Gastrocnemius medialis (tissue), 4 donors: Measurements from ENCODE around the gene SKIC8. TPM values are rescaled to one million over a fixed set of nuclear protein-coding genes. Genes with fewer than 3 reads are reported as not detected.

Experiments used
- ATAC-seq, 2 donors: fragments of 150-250 bp; one replicate each; pipeline ENCODE4 v1.9.1; 2016
- DNase-seq, 2 donors: peaks; one replicate each; pipeline ENCODE4 v3.0.0-alpha.2; 2019
- H3K27ac ChIP-seq, 4 donors: fragments of 200-600 bp; sonication (generic); 1 replicate in 1 of 4; 2 replicates in 3 of 4; pipeline ENCODE4 v1.5.1; 2016 to 2018; ENCODE audit warnings: mild to moderate bottlenecking in 2 of 4, moderate library complexity in 1 of 4
- H3K27me3 ChIP-seq, 3 donors: fragments of 200-600 bp; sonication (generic) in 2 of 3; 1 replicate in 1 of 3; 2 replicates in 2 of 3; pipeline versions ENCODE4 v1.5.1 to v1.6.0; 2016 to 2019; ENCODE audit warnings: mild to moderate bottlenecking in 1 of 3, moderate library complexity in 1 of 3
- H3K36me3 ChIP-seq, 2 donors: fragments of 200-600 bp; sonication (generic) in 1 of 2; one replicate each; pipeline ENCODE4 v1.5.1; 2017 to 2018
- H3K4me1 ChIP-seq, 2 donors: fragments of 200-600 bp; sonication (generic) in 1 of 2; one replicate each; pipeline ENCODE4 v1.5.1; 2016 to 2017; ENCODE audit warnings: mild to moderate bottlenecking in 2 of 2
- H3K4me3 ChIP-seq, 4 donors: fragments of 200-600 bp; sonication (generic) in 3 of 4; 1 replicate in 1 of 4; 2 replicates in 3 of 4; pipeline ENCODE4 v1.5.1; 2016 to 2019; ENCODE audit warnings: mild to moderate bottlenecking in 2 of 4
- H3K9me3 ChIP-seq, 3 donors: fragments of 200-600 bp; sonication (generic) in 2 of 3; 1 replicate in 1 of 3; 2 replicates in 2 of 3; pipeline ENCODE4 v1.5.1; 2016 to 2019
- POLR2A ChIP-seq, 2 donors: fragments of 450-650 bp; IDR thresholded peaks; one replicate each; pipeline ENCODE4 v1.6.1; 2017; ENCODE audit warnings: antibody characterized with exemption in 2 of 2, mild to moderate bottlenecking in 2 of 2, moderate library complexity in 2 of 2
- in situ Hi-C, 4 donors: fragments of 200-750 bp; cut with MboI; loops; one replicate each; pipeline versions ENCODE4 v1.15.0 to v1.8.0; 2017; ENCODE audit warnings: low sequenced_read_pairs in 4 of 4
- intact Hi-C: fragments of 100-400 bp; cut with DNase I; formaldehyde crosslinking; loops from one replicate; pipeline ENCODE4 v1.15.1; 2023; ENCODE audit warnings: low total_unique reads
- total RNA-seq, 4 donors: library from RNA; depleted of rRNA; stranded (reverse); fragments of >200 nt; gene quantifications; one replicate each; pipeline versions ENCODE4 v1.1.0 to v1.2.3, GENCODE V29; 2016
- TF ChIP-seq, protein P1 (sequence below), 5 experiments: fragments of 450-650 bp in 3 of 5; fragments of 200-600 bp in 2 of 5; sonication (generic) in 2 of 5; IDR thresholded peaks in 4 of 5; conservative IDR thresholded peaks in 1 of 5; 1 replicate in 4 of 5; 2 replicates in 1 of 5; pipeline ENCODE4 v1.5.1; 2016 to 2019; ENCODE audit warnings: antibody characterized with exemption in 5 of 5, mild to moderate bottlenecking in 3 of 5, moderate library complexity in 3 of 5

SKIC8 gene
- total RNA-seq, 4 donors from 2014 or later, result 36.9 to 48.6 (median 42.7) TPM

DNA sequence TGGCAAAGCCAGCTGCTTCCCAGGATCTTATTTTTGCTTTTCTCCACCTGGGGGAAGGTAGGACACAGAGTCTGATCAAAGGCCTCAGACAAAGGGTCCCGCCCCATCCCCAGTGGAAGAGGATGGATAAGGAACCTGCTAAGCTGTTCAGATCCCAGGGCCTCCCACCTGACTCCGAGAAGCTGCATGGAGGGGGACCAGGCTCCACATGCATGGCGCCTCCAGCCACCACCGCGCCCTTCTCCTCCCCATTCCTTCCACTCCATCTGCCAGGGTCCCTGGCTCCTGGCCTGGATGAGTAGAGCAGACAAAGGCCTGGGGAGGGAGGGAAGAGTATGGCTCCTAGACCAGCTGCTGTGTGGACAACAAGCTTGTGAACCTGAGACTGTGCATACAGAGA, 20.8 kb upstream of the SKIC8 start:
- Histone ChIP-seq H3K36me3 (no peaks in the 10 kb centered on the region), H3K4me3 (no peak overlapping the region), H3K9me3 (no peaks in the 10 kb centered on the region), H3K27me3 (no peaks in the 10 kb centered on the region), H3K4me1 (no peaks in the 10 kb centered on the region), H3K27ac (no peak overlapping the region)
- TF ChIP-seq, protein P1, sequence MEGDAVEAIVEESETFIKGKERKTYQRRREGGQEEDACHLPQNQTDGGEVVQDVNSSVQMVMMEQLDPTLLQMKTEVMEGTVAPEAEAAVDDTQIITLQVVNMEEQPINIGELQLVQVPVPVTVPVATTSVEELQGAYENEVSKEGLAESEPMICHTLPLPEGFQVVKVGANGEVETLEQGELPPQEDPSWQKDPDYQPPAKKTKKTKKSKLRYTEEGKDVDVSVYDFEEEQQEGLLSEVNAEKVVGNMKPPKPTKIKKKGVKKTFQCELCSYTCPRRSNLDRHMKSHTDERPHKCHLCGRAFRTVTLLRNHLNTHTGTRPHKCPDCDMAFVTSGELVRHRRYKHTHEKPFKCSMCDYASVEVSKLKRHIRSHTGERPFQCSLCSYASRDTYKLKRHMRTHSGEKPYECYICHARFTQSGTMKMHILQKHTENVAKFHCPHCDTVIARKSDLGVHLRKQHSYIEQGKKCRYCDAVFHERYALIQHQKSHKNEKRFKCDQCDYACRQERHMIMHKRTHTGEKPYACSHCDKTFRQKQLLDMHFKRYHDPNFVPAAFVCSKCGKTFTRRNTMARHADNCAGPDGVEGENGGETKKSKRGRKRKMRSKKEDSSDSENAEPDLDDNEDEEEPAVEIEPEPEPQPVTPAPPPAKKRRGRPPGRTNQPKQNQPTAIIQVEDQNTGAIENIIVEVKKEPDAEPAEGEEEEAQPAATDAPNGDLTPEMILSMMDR (IDR thresholded peaks at IDR 0.05 in 4 of 5, conservative IDR thresholded peaks at IDR 0.05 in 1 of 5), result no peak
- TF ChIP-seq POLR2A (IDR thresholded peaks at IDR 0.05), result no peak
- DNase-seq (no peak), ATAC-seq (no peak)
- in situ Hi-C loops, result no loop called here
- intact Hi-C loops, result no loop called here

- intact Hi-C loops, result no loop called here
- TF ChIP-seq, protein P1 (IDR thresholded peaks at IDR 0.05 in 4 of 5, conservative IDR thresholded peaks at IDR 0.05 in 1 of 5), result no peak
- TF ChIP-seq POLR2A (IDR thresholded peaks at IDR 0.05), result no peak
- Histone ChIP-seq H3K36me3 (no peaks in the 10 kb centered on the region), H3K27ac (no peak overlapping the region), H3K4me3 (no peak overlapping the region), H3K4me1 (no peaks in the 10 kb centered on the region), H3K9me3 (no peaks in the 10 kb centered on the region), H3K27me3 (no peaks in the 10 kb centered on the region)
- no peak for ATAC-seq
- in situ Hi-C loops, result no loop called here
- DNase-seq, result no peak
Measured at GRCh38 chr15:78319588-78319987, 20.2 kb upstream of the SKIC8 start.

DNA sequence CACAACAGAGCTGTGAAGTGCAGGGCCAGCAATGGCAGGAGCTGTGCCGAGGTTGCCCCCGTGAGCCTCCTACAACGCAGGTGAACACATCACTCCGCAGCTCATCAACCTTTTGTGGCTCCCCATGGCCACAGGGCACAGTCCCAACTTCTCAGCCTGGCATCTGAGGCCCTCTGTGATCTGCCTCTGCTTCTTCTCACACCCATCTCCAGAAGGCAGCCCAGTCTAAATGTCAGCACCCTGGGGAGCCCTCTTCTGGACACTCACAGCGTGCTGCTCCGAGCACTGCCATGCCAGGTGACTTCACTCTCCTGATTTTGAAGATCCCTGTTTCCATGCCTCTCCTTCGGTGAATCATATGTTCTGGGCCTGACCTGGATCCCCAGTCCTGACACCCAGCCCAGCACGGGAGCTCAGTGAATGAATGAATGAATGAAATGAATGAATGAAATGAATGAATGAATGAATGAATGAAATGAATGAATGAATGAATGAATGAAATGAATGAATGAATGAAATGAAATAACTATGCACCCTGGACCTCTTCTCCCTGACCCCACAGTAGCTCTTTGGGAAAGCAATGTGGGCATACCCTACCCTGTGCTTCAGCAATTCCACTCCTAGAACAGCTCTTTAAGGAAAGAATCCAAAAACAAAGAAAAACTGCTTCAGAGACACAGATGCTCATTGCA, 17.9 kb upstream of the SKIC8 start:
- Histone ChIP-seq H3K27me3 (no peaks in the 10 kb centered on the region), H3K4me1 (no peaks in the 10 kb centered on the region), H3K9me3 (no peaks in the 10 kb centered on the region), H3K36me3 (no peaks in the 10 kb centered on the region), H3K4me3 (no peak overlapping the region), H3K27ac (no peak overlapping the region)
- ATAC-seq (no peak), DNase-seq (no peak)
- intact Hi-C loops, result no loop called here
- in situ Hi-C loops, result no loop called here
- TF ChIP-seq, protein P1 (IDR thresholded peaks at IDR 0.05 in 4 of 5, conservative IDR thresholded peaks at IDR 0.05 in 1 of 5), result no peak
- no peak for TF ChIP-seq POLR2A (IDR thresholded peaks at IDR 0.05)

DNA sequence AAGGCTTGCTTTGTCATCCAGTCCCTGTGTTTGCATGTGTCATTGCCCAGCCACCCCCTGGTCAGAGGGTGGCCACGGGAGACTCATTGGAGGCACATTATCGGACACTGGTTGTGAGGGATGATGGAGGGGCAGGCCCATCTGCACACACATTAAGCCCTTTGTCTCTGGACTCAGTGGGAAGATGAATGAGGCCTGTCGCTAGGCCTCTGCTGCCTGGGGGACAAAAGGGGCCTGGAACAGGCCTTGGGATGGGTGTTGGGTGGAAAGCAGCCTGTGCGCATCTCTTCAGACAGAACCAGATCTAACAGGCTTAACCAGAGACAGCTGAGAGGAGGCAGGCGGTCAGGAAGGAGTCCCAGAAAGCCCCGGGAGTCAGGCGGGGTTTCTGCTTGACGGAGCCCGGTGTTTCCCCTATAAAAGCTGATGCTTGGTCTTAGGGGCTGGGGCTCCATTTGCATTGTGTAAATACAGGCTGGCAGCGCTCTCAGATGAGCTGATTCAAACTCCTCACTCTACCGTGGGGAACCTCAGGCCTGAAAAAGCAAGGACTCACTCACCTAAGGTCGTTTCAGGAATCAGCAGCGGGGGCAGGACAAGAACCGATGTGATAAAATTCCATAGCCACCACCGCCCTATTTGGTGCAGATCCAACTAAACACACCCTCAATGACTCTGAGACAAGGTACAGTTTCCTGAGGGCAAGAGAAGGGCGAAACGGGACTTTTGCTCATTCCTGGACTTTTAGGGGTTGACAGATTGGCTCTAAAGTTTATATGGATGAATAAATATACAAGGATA, 17.1 kb upstream of the SKIC8 start:
- no peak for DNase-seq
- Histone ChIP-seq H3K27ac (no peak overlapping the region), H3K9me3 (no peaks in the 10 kb centered on the region), H3K27me3 (no peaks in the 10 kb centered on the region), H3K4me3 (no peak overlapping the region), H3K4me1 (peaks cover 1 to 4% of the 10 kb centered on the region in 2 donors), H3K36me3 (no peaks in the 10 kb centered on the region)
- intact Hi-C loops, result no loop called here
- in situ Hi-C loops, result no loop called here
- no peak for ATAC-seq
- TF ChIP-seq, protein P1 (IDR thresholded peaks at IDR 0.05 in 4 of 5, conservative IDR thresholded peaks at IDR 0.05 in 1 of 5), result no peak
- no peak for TF ChIP-seq POLR2A (IDR thresholded peaks at IDR 0.05)
